ENCODE results near the gene MKRN3.

Gene MKRN3

DNA sequence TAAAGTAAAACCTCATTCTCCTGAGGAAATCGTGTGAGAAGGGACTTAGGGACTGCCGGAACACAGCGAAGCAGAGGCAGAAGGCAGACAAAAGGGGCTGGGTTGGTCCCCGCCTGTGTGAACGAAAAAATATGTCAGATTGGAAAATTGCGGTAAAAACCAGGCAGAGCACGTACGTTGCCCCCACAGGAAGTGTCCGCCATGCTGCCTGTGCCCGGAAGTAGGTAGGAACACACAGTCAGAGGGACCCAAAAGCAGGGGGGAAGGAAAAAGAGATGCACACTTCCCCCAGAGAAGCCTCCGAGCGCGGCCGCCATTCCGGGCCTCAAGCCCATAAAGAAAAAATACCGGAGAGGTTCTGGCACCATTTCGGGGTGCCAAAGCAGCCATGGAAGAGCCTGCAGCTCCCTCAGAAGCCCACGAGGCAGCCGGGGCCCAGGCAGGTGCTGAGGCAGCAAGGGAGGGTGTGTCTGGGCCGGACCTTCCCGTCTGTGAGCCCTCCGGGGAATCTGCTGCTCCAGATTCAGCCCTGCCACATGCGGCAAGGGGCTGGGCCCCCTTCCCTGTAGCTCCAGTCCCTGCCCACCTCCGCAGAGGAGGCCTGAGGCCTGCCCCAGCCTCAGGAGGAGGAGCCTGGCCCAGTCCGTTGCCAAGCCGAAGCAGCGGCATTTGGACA, at the start of gene MKRN3:
Gene MKRN3 (plus strand): TSS at position 280 of the 676 bp plus-strand sequence. CDS start 109 bp downstream, at position 389.
- Histone ChIP-seq H3K27me3 (ENCODE audit: control insufficient read depth in 1 of 2, insufficient read depth in 2 of 2, low read length in 2 of 2) (no peaks in the 10 kb centered on the region), H3K9me3 (ENCODE audit: low read length) (no peaks in the 10 kb centered on the region), H3K4me3 (ENCODE audit: low read depth in 1 of 2, low read length in 2 of 2) (no peak within 1 kb of the TSS), H3K27ac (ENCODE audit: low read depth, low read length) (peak within 1 kb of the TSS; percentile 39), H3K4me1 (ENCODE audit: insufficient read depth, low read length) (no peaks in the 10 kb centered on the region), H3K36me3 (ENCODE audit: insufficient read depth, low read length) (no peaks in the 10 kb centered on the region), H3K9ac (ENCODE audit: low read length) (no peak within 1 kb of the TSS)

DNA sequence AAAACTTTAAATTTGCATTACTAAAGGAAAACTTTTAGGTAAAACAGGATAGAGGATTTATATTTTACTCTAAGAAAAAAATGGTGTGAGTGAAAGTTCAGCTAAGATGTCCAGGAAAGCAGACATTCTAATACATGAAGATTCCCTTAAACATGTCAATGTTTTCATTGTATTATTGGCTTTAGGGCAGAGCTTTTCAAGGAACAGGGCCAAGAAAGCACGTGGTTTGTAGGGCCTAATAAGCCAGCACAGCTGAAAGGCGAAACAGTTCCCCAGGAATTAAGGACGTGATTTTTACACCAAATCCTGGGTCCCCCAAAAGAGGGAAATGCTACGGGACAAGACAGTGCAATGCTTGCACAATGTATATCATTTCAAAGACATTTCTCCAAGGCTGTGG, 48.6 kb upstream of the MKRN3 start:
- no peak overlapping the region for H3K4me3 ChIP-seq (ENCODE audit: low read depth in 1 of 2, low read length in 2 of 2)
- no peak overlapping the region for H3K27ac ChIP-seq (ENCODE audit: low read depth, low read length)
- no peaks in the 10 kb centered on the region for H3K27me3 ChIP-seq (ENCODE audit: control insufficient read depth in 1 of 2, insufficient read depth in 2 of 2, low read length in 2 of 2)
- H3K9ac ChIP-seq (ENCODE audit: low read length), result no peak overlapping the region
- no peaks in the 10 kb centered on the region for H3K4me1 ChIP-seq (ENCODE audit: insufficient read depth, low read length)
- no peaks in the 10 kb centered on the region for H3K36me3 ChIP-seq (ENCODE audit: insufficient read depth, low read length)
- no peaks in the 10 kb centered on the region for H3K9me3 ChIP-seq (ENCODE audit: low read length)

DNA sequence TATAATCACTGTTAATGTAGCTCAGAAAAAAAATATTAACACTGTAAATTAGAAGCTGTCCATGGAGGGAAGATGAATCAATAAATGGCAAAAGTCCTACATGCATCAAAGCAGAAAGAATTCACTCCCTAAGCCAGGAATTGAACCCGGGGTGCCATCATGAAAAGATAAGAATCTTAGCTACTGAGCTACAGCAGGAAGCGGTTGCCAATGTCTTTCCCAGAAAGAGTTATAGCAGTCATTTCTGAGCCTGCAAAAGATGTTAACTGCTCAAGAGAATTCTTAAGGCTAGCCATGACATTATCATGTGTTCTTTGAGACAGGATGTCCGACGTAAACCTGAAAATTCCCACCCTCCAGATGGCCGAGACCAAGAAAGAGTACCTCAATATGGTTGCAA, 47.4 kb upstream of the MKRN3 start:
- no peaks in the 10 kb centered on the region for H3K36me3 ChIP-seq (ENCODE audit: insufficient read depth, low read length)
- H3K27ac ChIP-seq (ENCODE audit: low read depth, low read length), result no peak overlapping the region
- H3K4me1 ChIP-seq (ENCODE audit: insufficient read depth, low read length), result no peaks in the 10 kb centered on the region
- no peak overlapping the region for H3K4me3 ChIP-seq (ENCODE audit: low read depth in 1 of 2, low read length in 2 of 2)
- no peak overlapping the region for H3K9ac ChIP-seq (ENCODE audit: low read length)
- H3K9me3 ChIP-seq (ENCODE audit: low read length), result no peaks in the 10 kb centered on the region
- H3K27me3 ChIP-seq (ENCODE audit: control insufficient read depth in 1 of 2, insufficient read depth in 2 of 2, low read length in 2 of 2), result no peaks in the 10 kb centered on the region

DNA sequence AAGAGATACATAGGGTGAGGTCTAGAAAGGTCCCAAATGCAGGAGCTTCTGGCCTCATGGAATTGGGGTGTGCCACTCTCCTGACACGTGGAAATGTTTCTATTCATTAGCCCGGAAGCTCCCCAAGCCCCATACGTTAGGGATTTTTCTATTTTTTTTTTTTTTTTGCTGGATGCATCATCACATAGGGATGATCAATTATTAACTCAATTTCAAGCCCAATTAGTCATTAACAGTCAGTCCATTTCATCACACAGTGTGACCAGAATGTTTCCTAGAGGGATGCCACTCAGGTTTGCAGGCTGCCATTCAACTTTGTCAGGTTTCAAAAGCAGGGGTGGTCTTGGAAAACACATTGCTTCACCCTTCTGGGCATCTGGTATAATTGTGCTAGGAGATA, 40.7 kb upstream of the MKRN3 start:
- Histone ChIP-seq H3K4me3 (ENCODE audit: low read depth in 1 of 2, low read length in 2 of 2) (no peak overlapping the region), H3K27me3 (ENCODE audit: control insufficient read depth in 1 of 2, insufficient read depth in 2 of 2, low read length in 2 of 2) (no peaks in the 10 kb centered on the region), H3K9me3 (ENCODE audit: low read length) (no peaks in the 10 kb centered on the region), H3K9ac (ENCODE audit: low read length) (no peak overlapping the region), H3K36me3 (ENCODE audit: insufficient read depth, low read length) (no peaks in the 10 kb centered on the region), H3K27ac (ENCODE audit: low read depth, low read length) (no peak overlapping the region), H3K4me1 (ENCODE audit: insufficient read depth, low read length) (no peaks in the 10 kb centered on the region)

DNA sequence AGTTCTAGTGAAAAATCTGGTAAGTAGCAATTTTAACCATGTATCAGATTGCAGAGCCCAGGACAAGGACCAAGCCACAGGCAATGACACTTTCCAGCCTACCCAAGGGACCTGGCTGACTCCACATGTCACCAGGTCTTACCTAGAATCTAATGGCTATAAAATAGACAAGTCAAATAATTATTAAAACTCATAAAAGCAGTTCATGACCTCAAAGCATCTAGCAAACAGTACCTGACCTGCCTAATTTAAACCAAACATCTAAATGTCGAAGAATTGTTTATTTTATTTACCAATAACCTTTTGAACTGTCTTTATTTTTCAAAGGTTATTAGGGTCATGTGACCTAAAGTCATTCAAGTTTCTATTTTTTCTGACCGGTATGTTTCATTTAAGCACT, 35.6 kb upstream of the MKRN3 start:
- Histone ChIP-seq H3K4me1 (ENCODE audit: insufficient read depth, low read length) (no peaks in the 10 kb centered on the region), H3K27me3 (ENCODE audit: control insufficient read depth in 1 of 2, insufficient read depth in 2 of 2, low read length in 2 of 2) (no peaks in the 10 kb centered on the region), H3K36me3 (ENCODE audit: insufficient read depth, low read length) (no peaks in the 10 kb centered on the region), H3K27ac (ENCODE audit: low read depth, low read length) (no peak overlapping the region), H3K9ac (ENCODE audit: low read length) (no peak overlapping the region), H3K4me3 (ENCODE audit: low read depth in 1 of 2, low read length in 2 of 2) (no peak overlapping the region), H3K9me3 (ENCODE audit: low read length) (no peaks in the 10 kb centered on the region)

DNA sequence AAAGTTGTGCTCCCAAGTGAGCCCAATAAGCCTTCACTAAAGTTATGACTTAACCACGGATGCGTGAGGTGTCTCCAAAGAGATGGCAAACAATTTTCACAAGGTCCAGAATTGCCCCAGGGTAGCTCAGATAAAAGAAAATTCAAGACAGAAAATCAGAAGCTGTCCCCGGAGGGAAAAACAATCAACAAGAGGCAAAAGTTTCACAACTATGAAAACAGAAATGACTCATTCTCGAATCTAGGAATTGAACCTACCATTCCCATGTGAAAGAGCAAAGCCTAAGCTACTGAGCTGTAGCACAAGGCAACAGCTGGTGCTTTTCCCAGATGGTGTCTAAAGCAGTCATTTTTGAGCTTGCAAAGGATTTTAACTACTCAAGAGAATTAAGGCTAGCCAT, 33.5 kb upstream of the MKRN3 start:
- H3K27ac ChIP-seq (ENCODE audit: low read depth, low read length), result no peak overlapping the region
- H3K36me3 ChIP-seq (ENCODE audit: insufficient read depth, low read length), result no peaks in the 10 kb centered on the region
- no peaks in the 10 kb centered on the region for H3K9me3 ChIP-seq (ENCODE audit: low read length)
- no peaks in the 10 kb centered on the region for H3K4me1 ChIP-seq (ENCODE audit: insufficient read depth, low read length)
- H3K4me3 ChIP-seq (ENCODE audit: low read depth in 1 of 2, low read length in 2 of 2), result no peak overlapping the region
- no peak overlapping the region for H3K9ac ChIP-seq (ENCODE audit: low read length)
- H3K27me3 ChIP-seq (ENCODE audit: control insufficient read depth in 1 of 2, insufficient read depth in 2 of 2, low read length in 2 of 2), result no peaks in the 10 kb centered on the region

DNA sequence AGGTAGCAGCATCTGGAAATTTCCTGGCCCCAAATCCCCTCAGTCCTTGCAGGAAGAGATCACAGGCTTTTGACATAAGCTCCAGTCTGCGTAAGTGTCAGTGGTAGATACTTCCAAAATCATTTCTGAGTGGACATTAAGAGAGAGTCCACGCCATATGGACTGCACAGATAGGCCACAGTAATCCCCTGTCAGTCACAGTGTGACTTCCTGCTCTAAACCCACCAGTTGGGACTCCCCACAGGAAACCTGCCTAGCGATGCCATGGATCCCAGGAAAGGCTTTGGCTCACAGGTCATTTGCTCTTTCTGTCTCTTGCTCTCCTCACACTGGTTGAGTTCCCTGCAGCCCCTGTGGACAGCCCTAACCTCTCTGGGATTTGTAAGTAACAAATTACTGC, 28.8 kb upstream of the MKRN3 start:
- Histone ChIP-seq H3K4me1 (ENCODE audit: insufficient read depth, low read length) (no peaks in the 10 kb centered on the region), H3K36me3 (ENCODE audit: insufficient read depth, low read length) (no peaks in the 10 kb centered on the region), H3K27me3 (ENCODE audit: control insufficient read depth in 1 of 2, insufficient read depth in 2 of 2, low read length in 2 of 2) (no peaks in the 10 kb centered on the region), H3K9me3 (ENCODE audit: low read length) (no peaks in the 10 kb centered on the region), H3K9ac (ENCODE audit: low read length) (no peak overlapping the region), H3K4me3 (ENCODE audit: low read depth in 1 of 2, low read length in 2 of 2) (no peak overlapping the region), H3K27ac (ENCODE audit: low read depth, low read length) (no peak overlapping the region)

DNA sequence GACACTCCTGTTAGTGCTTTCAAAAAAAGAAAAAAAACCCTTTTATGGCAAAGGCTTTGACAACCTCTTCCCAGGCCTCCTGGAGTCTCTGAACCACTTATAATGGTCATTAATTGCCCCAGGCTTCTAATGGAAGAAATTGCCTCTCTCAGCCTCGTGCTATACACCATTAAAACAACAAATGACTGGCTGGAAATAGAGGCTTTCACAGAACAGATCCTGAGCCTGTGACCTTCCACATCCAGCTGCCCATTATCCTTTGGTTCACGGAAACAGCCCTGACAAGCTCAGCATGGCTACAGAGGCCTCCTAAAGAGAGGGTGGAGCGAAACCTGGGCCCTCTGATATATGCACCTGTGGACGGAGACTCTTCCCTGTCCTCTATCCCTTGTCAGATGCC, 26.8 kb upstream of the MKRN3 start:
- H3K9ac ChIP-seq (ENCODE audit: low read length), result no peak overlapping the region

DNA sequence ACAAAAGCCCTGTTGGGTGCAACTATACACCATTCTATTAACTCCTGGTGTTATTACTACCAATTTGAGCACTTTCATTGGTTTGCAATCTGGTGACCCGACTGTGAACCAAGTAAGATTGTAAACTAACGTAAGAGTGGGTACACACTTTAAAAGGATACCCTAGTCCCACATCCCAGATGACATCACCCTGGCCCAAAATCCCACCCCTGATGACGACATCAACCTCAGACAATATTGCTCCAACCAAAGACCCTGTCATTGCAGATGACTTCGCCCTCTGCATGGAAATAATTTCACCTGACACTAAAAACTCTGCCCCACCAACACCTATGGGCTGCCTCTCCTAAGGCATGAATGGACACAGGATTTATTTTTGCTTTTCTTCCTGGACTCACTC, 25.6 kb upstream of the MKRN3 start:
- no peak overlapping the region for H3K9ac ChIP-seq (ENCODE audit: low read length)
- no peaks in the 10 kb centered on the region for H3K4me1 ChIP-seq (ENCODE audit: insufficient read depth, low read length)
- no peaks in the 10 kb centered on the region for H3K27me3 ChIP-seq (ENCODE audit: control insufficient read depth in 1 of 2, insufficient read depth in 2 of 2, low read length in 2 of 2)
- no peak overlapping the region for H3K4me3 ChIP-seq (ENCODE audit: low read depth in 1 of 2, low read length in 2 of 2)
- no peak overlapping the region for H3K27ac ChIP-seq (ENCODE audit: low read depth, low read length)
- no peaks in the 10 kb centered on the region for H3K36me3 ChIP-seq (ENCODE audit: insufficient read depth, low read length)
- no peaks in the 10 kb centered on the region for H3K9me3 ChIP-seq (ENCODE audit: low read length)

More for the DNA sequence above, 26.8 kb upstream of the MKRN3 start:
- H3K4me1 ChIP-seq (ENCODE audit: insufficient read depth, low read length), result no peaks in the 10 kb centered on the region
- no peak overlapping the region for H3K27ac ChIP-seq (ENCODE audit: low read depth, low read length)
- H3K36me3 ChIP-seq (ENCODE audit: insufficient read depth, low read length), result no peaks in the 10 kb centered on the region
- H3K4me3 ChIP-seq (ENCODE audit: low read depth in 1 of 2, low read length in 2 of 2), result no peak overlapping the region
- H3K9me3 ChIP-seq (ENCODE audit: low read length), result no peaks in the 10 kb centered on the region
- no peaks in the 10 kb centered on the region for H3K27me3 ChIP-seq (ENCODE audit: control insufficient read depth in 1 of 2, insufficient read depth in 2 of 2, low read length in 2 of 2)

DNA sequence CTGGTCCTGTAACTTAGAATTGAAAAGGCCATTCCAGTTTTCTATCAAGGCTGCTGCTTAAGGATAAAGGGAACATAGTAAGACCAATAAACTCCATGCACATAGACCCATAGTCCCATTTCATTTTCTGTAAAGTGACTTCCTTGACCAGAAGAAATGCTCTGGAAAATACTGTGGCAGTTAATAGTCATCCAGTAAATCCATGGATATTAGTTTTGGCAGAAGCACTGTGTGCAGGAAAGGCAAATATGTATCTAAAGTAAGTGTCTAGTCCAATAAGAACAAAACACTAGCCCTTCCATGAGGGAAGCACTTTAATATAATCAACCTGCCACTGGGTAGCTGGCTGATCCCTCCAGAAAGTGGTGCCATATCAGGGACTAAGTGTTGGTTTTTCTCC, 19.3 kb upstream of the MKRN3 start:
- H3K4me1 ChIP-seq (ENCODE audit: insufficient read depth, low read length), result no peaks in the 10 kb centered on the region
- H3K27ac ChIP-seq (ENCODE audit: low read depth, low read length), result no peak overlapping the region
- no peak overlapping the region for H3K4me3 ChIP-seq (ENCODE audit: low read depth in 1 of 2, low read length in 2 of 2)
- no peak overlapping the region for H3K9ac ChIP-seq (ENCODE audit: low read length)
- no peaks in the 10 kb centered on the region for H3K27me3 ChIP-seq (ENCODE audit: control insufficient read depth in 1 of 2, insufficient read depth in 2 of 2, low read length in 2 of 2)
- H3K9me3 ChIP-seq (ENCODE audit: low read length), result no peaks in the 10 kb centered on the region
- no peaks in the 10 kb centered on the region for H3K36me3 ChIP-seq (ENCODE audit: insufficient read depth, low read length)

DNA sequence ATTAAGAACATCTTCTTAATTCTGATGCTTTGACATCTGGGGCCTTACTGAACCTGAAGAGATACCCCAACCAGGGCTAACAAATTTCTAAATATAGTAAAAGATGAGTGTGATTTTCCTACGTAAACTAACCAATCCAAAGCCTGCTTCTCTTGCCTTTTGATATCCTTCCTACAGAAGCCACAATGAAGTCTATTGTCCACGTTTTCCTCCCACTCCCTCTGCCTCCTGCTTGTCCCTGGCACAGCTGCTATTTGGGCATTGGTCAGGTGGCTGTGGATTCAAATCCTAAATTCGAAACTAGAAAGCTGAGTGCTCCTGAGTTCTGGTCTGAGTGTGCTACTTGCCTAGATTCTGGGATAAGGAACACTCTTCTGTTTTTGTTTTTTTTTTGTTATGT, 17.4 kb upstream of the MKRN3 start:
- Histone ChIP-seq H3K4me3 (ENCODE audit: low read depth in 1 of 2, low read length in 2 of 2) (no peak overlapping the region), H3K27me3 (ENCODE audit: control insufficient read depth in 1 of 2, insufficient read depth in 2 of 2, low read length in 2 of 2) (no peaks in the 10 kb centered on the region), H3K4me1 (ENCODE audit: insufficient read depth, low read length) (no peaks in the 10 kb centered on the region), H3K27ac (ENCODE audit: low read depth, low read length) (no peak overlapping the region), H3K9ac (ENCODE audit: low read length) (no peak overlapping the region), H3K9me3 (ENCODE audit: low read length) (no peaks in the 10 kb centered on the region), H3K36me3 (ENCODE audit: insufficient read depth, low read length) (no peaks in the 10 kb centered on the region)

DNA sequence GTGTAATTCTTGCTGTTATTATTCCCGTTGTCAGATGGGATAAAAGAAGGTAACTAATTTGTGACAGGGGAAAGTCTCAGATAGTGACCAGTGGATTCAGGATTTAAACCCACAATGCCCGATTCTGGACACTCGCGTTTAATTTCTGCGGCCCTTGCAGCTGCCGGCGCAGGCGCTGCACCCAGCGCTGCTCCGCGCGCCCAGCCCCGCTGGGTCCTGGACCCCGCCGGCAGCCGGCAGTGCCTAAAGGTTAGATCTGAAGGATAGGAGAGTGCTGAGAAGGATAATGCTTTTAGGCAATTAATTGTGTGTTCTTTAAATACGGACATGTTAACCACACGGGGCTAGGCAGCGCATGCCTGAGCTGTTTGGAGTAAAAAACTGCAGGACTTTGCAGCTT, 3.6 kb upstream of the MKRN3 start:
- Histone ChIP-seq H3K9me3 (ENCODE audit: low read length) (no peaks in the 10 kb centered on the region), H3K27me3 (ENCODE audit: control insufficient read depth in 1 of 2, insufficient read depth in 2 of 2, low read length in 2 of 2) (no peaks in the 10 kb centered on the region), H3K36me3 (ENCODE audit: insufficient read depth, low read length) (no peaks in the 10 kb centered on the region), H3K27ac (ENCODE audit: low read depth, low read length) (no peak overlapping the region), H3K4me3 (ENCODE audit: low read depth in 1 of 2, low read length in 2 of 2) (no peak overlapping the region), H3K4me1 (ENCODE audit: insufficient read depth, low read length) (no peaks in the 10 kb centered on the region), H3K9ac (ENCODE audit: low read length) (no peak overlapping the region)
